Pons (tissue), 1 donor: ENCODE data around the gene ZNF586.
"Not testable (repeated sequence)": the region's sequence is repeated elsewhere in the genome, so short reads cannot be mapped to it uniquely, and the experiment has no call there.

Experiments used
- DNase-seq: peaks from one replicate; pipeline ENCODE4 v3.0.0-alpha.2; 2016; ENCODE audit warnings: low spot score

The ZNF586 gene

DNA sequence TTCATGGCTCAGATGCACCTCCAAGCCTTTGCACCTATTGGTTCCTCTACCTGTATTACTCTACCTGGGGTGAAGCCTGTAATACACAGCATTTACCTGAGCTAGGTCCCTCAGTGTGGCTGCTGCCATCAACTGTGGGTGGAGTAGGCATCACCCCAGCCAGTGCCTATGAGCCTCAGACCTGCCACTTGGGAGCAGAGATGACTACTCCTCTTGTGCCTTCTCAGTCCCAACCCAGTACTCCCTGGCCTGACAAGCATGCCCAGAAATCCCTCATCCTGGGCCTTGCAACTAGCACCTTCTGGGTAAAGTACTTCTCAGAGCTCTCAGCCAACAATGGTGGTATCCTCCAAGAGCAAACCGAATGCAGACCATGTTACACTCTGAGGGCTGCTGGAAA, 27.1 kb downstream of the ZNF586 start:
- DNase-seq, result not testable (repeated sequence)

DNA sequence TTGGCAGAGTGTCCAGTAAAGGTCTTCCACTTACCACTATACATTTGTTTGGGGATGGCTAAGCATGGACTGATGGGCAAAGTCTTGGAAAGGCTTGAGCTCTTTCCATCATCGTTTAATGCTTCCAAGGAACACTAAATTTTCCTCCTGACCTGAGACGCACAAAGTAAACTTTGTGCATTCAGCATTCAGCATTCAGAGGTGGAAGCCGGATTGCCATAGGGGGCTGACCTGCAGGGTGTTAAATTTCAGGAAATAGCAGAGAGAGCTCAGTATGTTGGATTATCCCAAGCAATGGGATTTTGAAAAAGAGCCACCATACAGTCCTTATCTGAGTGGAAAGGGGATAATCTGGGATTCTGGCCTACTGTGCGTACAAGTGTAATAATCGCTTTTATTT, 31.2 kb downstream of the ZNF586 start:
- DNase-seq, result no peak

GRCh38 chr19:57802269-57802668, 32.8 kb downstream of the ZNF586 start:
- DNase-seq, result no peak

DNA sequence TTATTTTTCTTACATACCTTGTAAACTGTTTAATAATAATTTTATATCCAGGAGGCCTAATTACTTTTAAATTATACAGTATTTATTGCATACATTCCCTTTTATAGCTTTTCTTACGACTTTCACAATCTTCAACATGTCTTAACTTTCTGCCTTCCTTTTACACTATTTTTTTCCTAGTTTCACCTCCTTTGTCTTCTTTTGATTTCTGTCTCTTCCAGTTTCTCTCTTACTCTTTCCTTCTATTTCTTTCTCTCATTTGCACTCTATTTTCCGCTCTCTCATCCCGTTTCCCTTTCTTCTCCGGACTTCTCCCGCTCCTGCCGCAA, 33.8 kb downstream of the ZNF586 start:
- no peak for DNase-seq

DNA sequence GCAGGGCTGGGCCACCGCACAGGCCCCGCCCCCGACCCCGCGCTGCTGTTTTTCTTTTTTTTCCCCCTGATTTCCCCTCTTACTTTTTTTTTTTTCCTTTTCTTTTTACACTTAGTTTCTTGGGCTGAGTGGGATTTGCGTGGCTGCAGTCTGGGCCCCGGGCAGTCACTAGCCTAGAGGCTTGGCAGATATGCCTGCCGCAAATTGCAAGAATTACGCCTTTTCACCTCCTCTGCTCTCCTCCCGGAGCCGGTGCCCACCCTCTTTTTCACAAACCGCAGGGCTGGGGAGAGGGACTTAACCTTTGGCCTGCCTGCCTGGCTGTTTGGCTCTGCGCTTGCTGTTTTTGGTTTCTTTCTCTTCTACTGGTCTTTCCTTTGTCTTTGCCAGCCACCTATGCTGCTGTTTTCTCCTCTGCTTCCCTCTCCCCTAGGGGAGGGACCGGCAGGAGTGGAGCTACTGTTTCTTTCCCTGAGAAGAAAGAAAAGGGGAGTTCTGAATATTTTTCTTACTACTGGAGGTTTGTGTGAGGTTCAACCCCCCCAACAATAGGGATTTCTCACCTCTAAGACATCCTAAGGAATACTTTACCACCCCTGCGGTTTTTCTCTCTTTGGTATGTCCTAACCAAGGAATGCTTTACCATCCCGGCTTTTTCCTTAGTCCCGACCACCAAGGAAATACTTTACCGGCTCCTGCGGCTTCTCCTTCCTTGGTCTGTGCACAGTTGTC, 34.3 kb downstream of the ZNF586 start:
- no peak for DNase-seq

DNA sequence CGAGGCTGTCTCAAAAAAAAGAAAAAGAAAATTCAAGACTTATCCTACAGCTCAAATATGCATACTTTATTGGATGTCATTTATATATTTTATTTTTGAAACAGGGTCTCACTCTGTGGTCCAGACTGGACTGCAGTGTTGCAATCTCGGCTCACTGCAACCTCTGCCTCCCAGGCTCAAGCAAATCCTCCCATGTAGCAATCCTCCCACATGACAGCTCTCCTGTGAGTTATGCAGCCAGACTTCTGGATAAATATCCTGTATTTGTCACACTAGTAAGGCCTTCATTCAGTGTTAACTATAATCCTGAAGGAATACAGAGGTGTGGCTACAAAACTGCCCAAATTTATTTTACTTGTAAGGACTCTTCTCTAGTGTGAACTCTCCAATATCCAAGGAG, 38.1 kb downstream of the ZNF586 start:
- DNase-seq, result no peak

GRCh38 chr19:57810410-57811295, 41.2 kb downstream of the ZNF586 start:
- not testable (repeated sequence) for DNase-seq

DNA sequence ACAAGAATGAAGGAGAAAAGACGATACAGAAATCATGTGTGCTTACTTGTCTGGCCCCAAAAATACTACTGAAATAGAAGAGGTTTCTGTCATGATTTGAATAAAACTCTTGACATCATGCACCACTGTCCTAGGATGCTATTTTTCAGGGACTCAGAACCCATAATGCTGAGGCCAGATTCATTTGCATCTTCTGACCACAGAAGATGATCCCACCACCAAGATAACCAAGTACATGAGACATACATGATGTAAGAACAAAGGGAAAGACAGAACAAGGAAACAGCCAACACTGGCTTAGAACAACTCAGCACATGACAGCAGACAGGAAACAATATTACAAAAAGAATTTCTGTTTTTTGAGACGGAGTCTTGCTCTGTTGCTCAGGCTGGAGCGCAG, 42.8 kb downstream of the ZNF586 start:
- no peak for DNase-seq

DNA sequence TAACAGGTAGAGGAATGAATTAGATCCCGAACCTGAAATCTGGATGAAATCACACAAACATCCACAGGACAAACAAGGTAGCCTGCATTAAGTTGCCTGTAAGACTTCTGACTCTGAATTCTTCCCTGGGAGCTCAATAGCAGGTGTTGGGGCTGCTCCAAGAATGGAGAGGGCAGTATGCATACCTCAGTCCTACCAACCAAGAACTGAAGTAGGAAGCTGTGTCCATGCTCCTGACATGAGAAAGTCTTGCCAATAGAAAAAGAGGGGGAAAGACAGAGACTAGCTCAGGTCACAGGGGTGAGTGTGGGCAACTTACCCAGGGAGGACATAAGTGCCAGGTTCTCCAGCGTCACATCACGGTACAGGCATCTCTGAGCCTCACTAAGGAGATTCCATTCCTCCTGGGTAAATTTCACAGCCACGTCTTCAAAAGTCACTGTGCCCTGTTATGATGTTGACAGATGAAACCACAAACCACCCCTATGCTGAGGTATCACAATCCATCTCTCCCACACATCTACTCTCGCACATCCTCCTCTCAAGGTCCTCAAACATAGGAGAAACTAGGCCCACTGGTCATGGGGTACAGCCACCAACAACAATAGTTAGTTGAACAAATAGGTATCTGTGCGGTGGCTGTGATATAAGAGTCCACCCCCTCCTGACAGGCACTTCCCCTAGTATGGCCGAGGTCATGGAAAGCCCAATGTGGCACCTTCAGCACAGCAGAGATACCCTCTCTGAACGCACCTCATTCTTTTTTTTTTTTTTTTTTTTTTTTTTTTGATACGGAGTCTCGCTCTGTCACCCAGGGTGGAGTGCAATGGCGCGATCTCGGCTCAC, 43.7 kb downstream of the ZNF586 start:
- not testable (repeated sequence) for DNase-seq

DNA sequence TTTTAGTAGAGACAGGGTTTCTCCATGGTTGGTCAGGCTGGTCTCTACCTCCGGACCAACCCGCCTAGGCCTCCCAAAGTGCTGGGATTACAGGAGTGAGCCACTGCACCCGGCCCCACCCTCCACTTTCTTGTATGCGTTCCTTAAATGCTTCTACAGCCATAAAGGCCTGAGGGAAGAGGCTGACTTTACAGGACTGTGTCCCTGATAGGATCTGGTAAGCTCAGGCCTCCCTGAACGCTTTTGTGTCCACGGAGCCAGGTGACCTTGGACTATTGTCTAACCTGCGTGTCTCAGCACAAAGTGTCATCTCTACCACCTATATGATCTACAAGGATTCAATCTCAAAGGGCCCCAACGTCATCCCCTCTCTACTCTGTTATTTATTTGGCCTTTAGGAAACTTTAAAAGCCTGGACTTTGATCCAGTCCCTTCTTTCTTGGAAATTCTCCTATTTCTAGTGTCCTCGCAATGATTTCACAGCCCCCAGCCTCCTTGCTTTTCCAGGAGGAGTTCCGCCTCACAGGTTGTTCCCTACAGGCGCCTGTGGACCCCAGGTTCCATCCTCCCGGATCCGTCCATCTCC, 44.5 kb downstream of the ZNF586 start:
- DNase-seq, result no peak

- DNase-seq, result peak; percentile 97
These were observed 45.2 kb downstream of the ZNF586 start, which contains the start of gene ZNF552 for GRCh38 chr19:57814505-57815246. TSS of gene ZNF552 (minus strand) at chr19:57814913. CDS start at chr19:57814743, 170 bp downstream.

GRCh38 chr19:57815247-57816075, 46.0 kb downstream of the ZNF586 start:
- DNase-seq, result no peak

DNA sequence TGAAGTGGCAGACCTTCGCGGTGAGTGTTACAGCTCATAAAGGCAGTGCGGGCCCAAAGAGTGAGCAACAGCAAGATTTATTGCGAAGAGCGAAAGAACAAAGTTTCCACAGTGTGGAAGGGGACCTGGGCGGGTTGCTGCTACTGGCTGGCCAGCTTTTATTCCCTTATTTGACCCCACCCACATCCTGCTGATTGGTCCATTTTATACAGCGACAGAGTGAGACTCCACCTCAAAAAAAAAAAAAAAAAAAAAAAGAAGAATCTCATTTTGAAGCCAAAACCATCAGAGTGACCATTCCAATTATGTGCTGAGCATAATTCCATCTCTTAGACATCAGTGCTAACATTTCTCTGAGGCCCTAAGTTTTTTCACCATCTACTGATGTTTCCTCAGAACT, 47.2 kb downstream of the ZNF586 start:
- no peak for DNase-seq

GRCh38 chr19:57817976-57818375, 48.5 kb downstream of the ZNF586 start:
- no peak for DNase-seq

GRCh38 chr19:57818378-57818777, 48.9 kb downstream of the ZNF586 start:
- DNase-seq, result no peak

DNA sequence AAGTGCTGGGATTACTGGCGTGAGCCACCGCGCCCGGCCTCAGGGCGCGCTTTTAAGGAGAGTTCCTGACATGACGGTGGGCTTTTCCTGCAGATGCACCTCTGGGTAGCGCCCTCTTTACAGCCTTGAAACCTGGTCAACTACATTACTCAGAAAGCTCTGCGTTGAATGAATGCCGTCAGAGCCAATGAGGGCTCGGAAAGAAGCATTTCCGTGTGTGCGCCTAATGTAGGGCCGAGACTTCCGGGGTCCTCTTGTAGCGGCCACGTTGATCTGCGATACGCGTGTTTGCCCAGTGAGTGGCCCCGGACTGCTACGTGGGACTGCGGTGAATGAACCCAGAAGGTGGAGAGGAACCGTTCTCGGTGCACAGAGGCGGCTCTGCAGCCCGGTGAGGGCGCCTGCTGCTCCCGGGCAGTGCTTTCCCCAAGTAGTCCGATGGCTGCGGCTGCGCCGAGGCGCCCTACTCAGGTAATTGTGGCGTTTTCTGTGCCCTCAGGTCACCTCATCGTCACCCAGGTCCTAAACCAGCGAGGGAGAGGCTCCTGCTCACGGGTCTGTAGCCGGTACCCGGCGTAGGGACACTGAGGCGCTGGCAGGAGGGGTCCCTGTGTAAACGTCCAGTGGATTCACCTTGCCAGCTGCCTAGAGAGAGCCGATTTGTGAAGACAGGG, 50.1 kb downstream of the ZNF586 start:
- peak; percentile 92 for DNase-seq

GRCh38 chr19:57820599-57820998, 51.1 kb downstream of the ZNF586 start:
- no peak for DNase-seq

DNA sequence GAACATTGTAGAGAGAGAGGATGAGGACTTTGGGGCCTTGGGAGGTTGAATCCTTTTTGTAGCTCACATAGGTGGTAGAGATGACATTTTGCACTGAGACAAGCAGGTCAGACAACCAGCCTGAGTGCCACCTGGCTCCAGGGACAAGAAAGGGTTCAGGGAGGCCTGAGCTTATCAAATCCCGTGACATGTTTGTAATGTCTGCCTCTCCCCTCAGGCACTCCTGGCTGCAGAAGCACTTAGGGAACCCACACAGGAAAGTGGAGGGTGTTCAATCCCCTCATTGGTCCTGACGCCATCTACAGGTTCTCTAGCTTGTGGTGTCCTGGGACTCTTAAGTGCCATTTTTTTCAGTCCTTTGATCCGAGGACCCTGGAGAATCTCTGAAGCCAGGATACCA, 51.6 kb downstream of the ZNF586 start:
- not testable (repeated sequence) for DNase-seq

GRCh38 chr19:57821501-57821900, 52.0 kb downstream of the ZNF586 start:
- not testable (repeated sequence) for DNase-seq

- DNase-seq, result not testable (repeated sequence)
These were observed 53.7 kb downstream of the ZNF586 start for GRCh38 chr19:57823155-57823554.
